COR-L47 (cell line): ENCODE results near the gene TAF13.

Experiments
- DNase-seq: peaks from one replicate; lab custom pipeline; 2025; lab: John Stamatoyannopoulos, UW

Gene TAF13

GRCh38 chr1:109075531-109076490 is at the start of gene TAF13:
TAF13 (minus strand) TSS chr1:109076003; CDS start chr1:109075947, 56 bp downstream.
- peak; percentile 92 for DNase-seq

GRCh38 chr1:109120356-109120755 is 44.6 kb upstream of the TAF13 start:
- no peak for DNase-seq

- no peak for DNase-seq
Observed at GRCh38 chr1:109118089-109118488, 42.3 kb upstream of the TAF13 start.

- DNase-seq: peak; percentile 82
Observed at GRCh38 chr1:109116286-109116685, 40.5 kb upstream of the TAF13 start.

- no peak for DNase-seq
Observed at GRCh38 chr1:109115685-109116084, 39.9 kb upstream of the TAF13 start.

- DNase-seq: no peak
Observed at GRCh38 chr1:109114342-109114674, 38.5 kb upstream of the TAF13 start.

GRCh38 chr1:109113590-109114341 is 38.0 kb upstream of the TAF13 start, which contains the start of gene ELAPOR1:
ELAPOR1 (plus strand) TSS chr1:109114115; CDS start chr1:109114184, 69 bp downstream.
- peak; percentile 96 for DNase-seq

- peak; percentile 95 for DNase-seq
Observed at GRCh38 chr1:109112652-109113285, 37.0 kb upstream of the TAF13 start.

GRCh38 chr1:109112056-109112651 is 36.4 kb upstream of the TAF13 start:
- DNase-seq: peak; percentile 39

GRCh38 chr1:109111386-109112055 is 35.7 kb upstream of the TAF13 start:
- DNase-seq: no peak

- DNase-seq: no peak
Observed at GRCh38 chr1:109109906-109110305, 34.1 kb upstream of the TAF13 start.

- no peak for DNase-seq
Observed at GRCh38 chr1:109107785-109108184, 32.0 kb upstream of the TAF13 start.

GRCh38 chr1:109105881-109106280 is 30.1 kb upstream of the TAF13 start:
- no peak for DNase-seq

- DNase-seq: no peak
Observed at GRCh38 chr1:109104364-109105151, 28.8 kb upstream of the TAF13 start.

GRCh38 chr1:109099938-109100773 is 24.4 kb upstream of the TAF13 start:
- peak; percentile 98 for DNase-seq

- no peak for DNase-seq
Observed at GRCh38 chr1:109096120-109096519, 20.3 kb upstream of the TAF13 start.

GRCh38 chr1:109095631-109096030 is 19.8 kb upstream of the TAF13 start:
- no peak for DNase-seq

- DNase-seq: no peak
Observed at GRCh38 chr1:109094871-109095270, 19.1 kb upstream of the TAF13 start.

GRCh38 chr1:109094377-109094803 is 18.6 kb upstream of the TAF13 start:
- no peak for DNase-seq

GRCh38 chr1:109091839-109092193 is 16.0 kb upstream of the TAF13 start:
- DNase-seq: no peak
